ENCODE results near the gene CPPED1.
A peak's percentile ranks its signal among the peaks of the same experiment; 100 is the strongest.

Gene CPPED1

GRCh38 chr16:12629271-12629670 lies 174.4 kb downstream of the CPPED1 start:
- no peak for DNase-seq

GRCh38 chr16:12628536-12628935 lies 175.2 kb downstream of the CPPED1 start:
- DNase-seq: no peak

DNA sequence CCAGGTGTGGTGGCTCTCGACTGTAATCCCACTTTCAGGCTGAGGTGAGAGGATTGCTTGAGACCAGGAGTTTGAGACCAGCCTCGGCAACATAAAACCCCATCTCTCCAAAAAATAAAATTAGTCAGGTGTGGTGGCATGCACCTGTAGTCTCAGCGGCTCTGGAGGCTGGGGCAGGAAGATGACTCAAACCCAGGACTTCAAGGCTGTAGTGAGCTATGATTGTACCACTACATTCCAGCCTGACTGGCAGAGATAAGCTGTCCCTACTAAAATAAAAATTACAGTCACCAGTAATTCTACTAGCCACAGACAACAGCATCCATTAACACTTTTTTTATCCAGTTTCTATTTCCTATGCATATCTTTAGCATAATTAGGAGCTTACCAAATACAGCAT lies 176.3 kb downstream of the CPPED1 start:
- DNase-seq: no peak

- DNase-seq: no peak
These were observed 177.3 kb downstream of the CPPED1 start for GRCh38 chr16:12626411-12626810.

DNA sequence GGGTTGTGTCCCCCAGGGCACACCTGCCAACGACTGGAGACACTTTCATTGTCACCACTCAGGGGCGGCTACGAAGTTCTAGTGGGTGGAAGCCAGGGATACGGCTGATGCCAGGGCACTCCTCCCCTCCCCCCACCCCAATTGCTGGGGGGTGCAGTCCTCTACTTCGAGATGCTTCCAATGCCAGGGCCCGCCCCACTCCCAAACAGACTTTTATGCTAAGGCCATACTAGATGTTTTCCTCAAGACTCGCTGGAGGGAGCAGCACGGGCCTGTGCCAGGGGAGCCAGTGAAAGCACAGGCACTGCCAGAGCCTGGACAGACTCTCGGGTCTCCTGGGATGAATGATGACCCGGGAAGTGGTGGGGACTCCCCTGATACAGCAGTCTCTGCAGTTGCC lies 178.0 kb downstream of the CPPED1 start:
- no peak for DNase-seq

DNA sequence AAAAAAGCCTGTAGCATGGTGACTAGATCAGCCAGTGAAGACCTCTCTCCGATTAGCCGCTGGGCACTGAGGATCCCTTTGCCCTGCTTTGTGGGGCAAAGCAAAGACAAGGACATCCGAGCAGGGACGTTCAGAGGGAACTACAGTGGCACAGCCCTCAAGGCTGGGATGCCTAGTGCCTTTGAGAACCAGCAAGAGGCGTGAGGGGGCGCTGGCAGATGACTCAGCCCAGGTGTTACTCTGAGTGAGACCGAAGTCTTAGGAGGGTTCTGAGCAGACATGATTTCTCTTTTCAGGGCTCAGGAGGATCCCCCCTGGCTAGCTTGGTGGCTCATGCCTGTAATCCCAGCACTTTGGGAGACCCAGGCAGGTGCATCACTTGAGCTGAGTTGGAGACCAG lies 178.6 kb downstream of the CPPED1 start:
- DNase-seq: no peak

DNA sequence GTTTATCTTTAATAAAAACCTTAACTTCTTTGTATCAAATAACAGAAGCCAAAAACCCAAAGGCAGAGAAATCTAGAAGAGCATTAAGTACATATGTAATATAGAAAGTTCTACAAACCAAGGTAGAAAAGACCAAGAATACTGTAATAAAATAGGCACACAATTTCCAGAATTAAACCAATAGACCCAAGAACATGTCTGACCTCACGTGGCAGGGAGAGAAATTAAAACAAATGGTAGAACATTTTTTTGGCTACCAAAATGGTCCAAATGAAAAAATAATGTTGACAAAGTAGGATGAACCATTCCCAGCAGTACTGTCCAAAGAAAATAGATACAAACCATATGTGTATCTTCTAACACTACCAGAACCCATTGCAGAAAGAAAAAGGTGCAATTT lies 183.5 kb downstream of the CPPED1 start:
- DNase-seq: no peak

- DNase-seq: no peak
These were observed 185.2 kb downstream of the CPPED1 start for GRCh38 chr16:12618515-12618914.

DNA sequence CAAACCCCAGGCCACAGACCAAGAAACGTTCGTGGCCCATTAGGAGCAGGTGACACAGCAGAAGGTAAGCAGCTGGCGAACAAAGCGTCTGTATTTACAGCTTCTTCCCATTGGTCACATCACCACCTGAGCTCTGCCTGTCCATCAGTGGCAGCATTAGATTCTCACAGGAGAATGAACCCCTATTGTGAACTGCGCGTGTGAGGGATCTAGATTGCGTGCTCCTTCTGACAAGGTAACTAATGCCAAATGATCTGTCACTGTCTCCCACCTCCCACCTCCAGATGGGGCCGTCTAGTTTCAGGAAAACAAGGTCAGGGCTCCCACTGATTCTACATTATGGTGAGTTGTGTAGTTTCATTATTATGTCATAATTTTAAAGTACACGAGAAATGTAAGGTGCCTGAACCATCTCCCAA lies 186.3 kb downstream of the CPPED1 start:
- no peak for DNase-seq

DNA sequence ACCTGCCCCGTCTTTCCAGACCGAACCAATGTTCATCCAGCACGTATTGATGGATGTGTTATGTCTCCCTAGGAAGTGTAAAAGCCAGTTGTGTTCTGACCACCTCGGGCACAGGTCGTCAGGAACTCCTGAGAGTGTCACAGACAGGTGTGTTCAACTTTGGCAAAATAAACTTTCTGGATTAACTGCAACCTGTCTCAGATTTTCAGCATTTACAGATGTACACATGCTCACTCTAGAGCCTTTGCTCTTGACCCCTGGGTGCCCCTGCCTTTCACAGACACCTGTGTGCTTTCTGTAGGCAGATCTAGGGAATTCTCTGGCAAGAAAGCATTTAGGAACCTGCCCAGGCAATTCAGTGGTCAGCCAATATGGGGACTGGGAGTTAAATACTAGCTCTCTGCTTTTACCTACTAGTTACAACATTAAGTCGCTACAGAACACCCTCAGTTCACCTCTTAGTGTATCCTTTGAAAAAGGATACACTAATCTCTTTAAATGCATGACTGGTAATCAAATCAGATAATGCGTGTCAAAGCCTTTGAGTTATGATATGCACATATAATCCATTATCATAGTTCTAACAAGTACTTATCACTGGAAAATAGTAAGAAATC lies 188.9 kb downstream of the CPPED1 start:
- DNase-seq: no peak

DNA sequence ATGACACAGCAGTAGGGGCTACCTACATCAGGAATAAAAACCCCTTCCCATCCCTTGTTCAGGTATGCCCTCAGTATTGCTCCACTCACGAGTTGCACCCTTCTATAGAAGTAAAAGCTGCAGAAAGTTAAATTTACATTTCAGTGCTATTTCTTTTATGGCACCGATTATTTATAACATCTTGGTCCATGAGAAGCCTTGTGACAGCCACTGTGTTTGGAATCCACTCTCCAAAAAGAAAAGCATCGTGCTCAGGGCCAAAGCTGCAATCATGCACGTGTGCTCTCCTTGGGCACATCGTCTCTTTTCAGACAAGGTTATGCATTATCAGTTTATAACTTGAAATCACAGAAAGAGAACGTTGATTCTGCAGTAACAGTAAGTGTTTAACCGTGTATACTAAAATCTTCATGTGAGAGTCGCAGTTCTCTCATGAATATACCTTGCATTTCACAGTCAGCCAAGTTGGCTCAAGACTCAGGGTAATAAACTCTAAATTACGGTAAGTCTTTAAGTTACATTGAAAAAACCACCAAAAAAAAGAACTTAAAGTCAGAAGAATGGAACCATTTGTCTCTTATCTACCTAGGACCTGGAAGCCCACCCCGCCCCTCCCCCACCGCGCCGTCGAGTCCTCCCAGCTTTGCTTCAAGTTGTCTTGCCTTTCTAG lies 189.6 kb downstream of the CPPED1 start:
- DNase-seq: no peak

- DNase-seq: peak; percentile 58
These were observed 190.3 kb downstream of the CPPED1 start for GRCh38 chr16:12613131-12613991.

DNA sequence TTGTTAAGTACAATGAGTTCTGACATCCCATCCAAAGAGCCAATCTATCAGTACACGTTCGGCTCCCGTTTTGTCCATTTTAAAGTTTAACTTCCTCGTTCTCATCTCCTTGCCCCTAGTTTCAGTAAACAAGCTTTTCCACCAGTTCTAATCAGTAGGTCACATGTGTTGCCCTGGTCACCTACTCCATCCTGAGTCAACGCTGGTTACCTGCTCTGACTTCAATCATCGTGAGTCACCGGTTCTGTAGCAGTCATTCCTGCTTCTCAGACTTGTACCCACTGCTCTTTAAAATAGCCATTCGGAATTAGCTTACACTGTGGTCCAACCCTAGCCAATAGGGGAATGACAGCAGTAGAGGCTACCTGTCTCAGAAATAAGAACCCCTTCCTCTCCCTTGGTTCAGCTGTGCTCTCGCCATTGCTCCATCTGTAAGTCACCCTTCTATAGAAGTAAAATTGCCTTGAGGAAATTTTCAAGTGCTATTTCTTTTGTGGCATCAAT lies 191.0 kb downstream of the CPPED1 start:
- DNase-seq: no peak

DNA sequence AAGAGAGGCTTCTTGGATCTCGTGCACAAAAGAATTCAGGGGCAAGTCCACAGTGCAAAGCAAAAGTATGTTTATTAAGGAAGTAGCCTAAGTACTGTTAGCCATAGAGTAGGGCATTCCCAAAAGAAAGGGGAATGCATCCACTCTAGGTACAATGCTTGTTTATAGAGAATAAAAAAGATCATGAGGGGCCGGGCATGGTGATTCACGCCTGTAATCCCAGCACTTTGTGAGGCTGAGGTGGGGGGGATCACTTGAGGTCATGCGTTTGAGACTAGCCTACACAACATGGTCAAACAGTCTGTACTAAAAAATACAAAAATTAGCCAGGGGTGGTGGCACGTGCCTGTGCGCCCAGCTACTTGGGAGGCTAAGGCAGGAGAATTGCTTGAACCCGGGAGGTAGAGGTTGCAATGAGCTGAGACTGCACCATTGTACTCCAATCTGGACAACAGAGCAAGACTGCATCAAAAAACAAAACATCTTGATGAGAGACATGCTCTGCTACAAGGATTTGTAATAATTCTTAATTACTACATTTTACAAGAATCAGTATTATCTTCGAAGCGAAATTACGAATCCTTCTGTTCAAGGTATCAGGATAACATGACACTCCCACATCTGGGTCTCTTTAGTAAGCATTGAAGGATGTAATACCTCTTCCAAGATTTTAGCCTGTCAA lies 191.6 kb downstream of the CPPED1 start:
- no peak for DNase-seq

GRCh38 chr16:12611006-12611477 lies 192.6 kb downstream of the CPPED1 start:
- DNase-seq: no peak

- no peak for DNase-seq
These were observed 193.6 kb downstream of the CPPED1 start for GRCh38 chr16:12609937-12610699.

All from hematopoietic multipotent progenitor cell treated with erythropoietin and hydrocortisone succinate and interleukin-3 and kit ligand, for 4 days (in vitro differentiated cells).